GM12891 (cell line): ENCODE data around the gene PDS5B.

ENCODE experiments used
- PAX5 ChIP-seq: IDR thresholded peaks from 2 replicates; pipeline ENCODE4 v1.6.1; 2011; ENCODE audit warnings: low read length, moderate library complexity, mild to moderate bottlenecking; ENCODE audit not compliant: insufficient read depth, severe bottlenecking
- POLR2A ChIP-seq: IDR thresholded peaks from 2 replicates; pipeline ENCODE4 v1.6.1; 2011; ENCODE audit warnings: low read depth, low read length, control low read depth
- POLR2AphosphoS5 ChIP-seq: IDR thresholded peaks from 2 replicates; pipeline ENCODE4 v1.6.1; 2011; ENCODE audit warnings: low read depth, low read length, control low read depth
- POU2F2 ChIP-seq: IDR thresholded peaks from 2 replicates; pipeline ENCODE4 v1.6.1; 2011; ENCODE audit warnings: low read depth, mild to moderate bottlenecking, control low read depth, low read length, moderate library complexity
- TAF1 ChIP-seq: IDR thresholded peaks from 2 replicates; pipeline ENCODE4 v1.6.1; 2011; ENCODE audit warnings: low read depth, low read length, control low read depth

DNA sequence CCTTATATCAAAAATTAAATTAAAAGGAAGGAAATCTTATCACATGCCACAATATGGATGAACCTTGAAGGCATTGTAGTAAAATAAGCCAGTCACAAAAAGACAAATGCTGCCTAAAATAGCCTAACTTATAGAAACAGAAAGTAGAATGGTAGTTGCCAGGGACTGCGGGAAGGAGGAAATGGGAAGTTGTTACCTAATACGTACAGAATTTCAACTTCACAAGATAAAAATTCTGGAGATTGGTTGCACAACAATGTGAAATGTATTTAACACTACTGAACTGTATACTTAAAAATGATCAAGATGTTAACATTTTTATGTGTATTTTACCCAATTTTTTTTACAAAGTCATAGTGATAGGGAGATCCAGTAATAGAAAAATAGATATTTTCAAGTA lies 37.4 kb upstream of the PDS5B start:
- TF ChIP-seq POLR2A = no peak
- no peak for TF ChIP-seq TAF1
- no peak for TF ChIP-seq POU2F2
- TF ChIP-seq POLR2AphosphoS5 = no peak
- no peak for TF ChIP-seq PAX5
